ENCODE results near the gene MAPK11.

DNA sequence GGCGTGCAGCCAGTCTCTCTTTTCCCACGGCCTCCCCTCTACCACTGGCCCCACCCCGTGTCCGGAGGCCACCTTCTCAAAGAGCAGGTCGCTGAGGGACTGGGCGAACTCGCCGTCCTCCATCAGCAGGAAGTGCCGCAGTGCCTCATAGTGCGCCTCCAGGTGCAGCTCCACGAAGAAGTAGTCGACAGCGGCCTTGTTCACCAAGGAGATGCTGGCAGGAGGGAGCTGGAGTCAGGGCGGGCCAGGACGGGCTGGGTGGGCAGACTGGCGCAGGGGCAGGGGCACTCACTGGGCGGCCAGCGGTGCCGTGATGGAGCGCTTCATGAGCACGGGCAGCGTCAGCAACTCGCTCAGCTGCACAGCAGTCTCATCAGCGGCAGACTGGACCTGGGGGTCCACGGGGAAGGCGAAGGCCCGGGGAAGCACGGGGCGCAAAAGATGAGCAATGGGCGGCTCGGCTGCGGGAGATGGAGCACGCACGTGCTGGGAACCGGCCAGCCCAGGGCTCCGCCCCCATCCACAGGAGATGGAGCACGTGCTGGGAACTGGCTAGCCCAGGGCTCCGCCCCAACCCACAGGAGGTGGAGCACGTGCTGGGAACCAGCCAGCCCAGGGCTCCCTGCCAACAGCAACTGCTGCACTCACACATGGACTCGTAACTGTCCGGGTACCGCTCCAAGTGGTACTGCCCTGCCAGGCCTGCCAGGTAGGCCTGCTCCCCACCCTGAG, 51.0 kb downstream of the MAPK11 start:
- no peak for TF ChIP-seq CTCF (IDR thresholded peaks at IDR 0.05; ENCODE audit: borderline replicate concordance, extremely low read depth, low read length, poor library complexity, severe bottlenecking)
- no peak for TF ChIP-seq EZH2 (IDR thresholded peaks at IDR 0.05; ENCODE audit: borderline replicate concordance, low read depth, low read length, severe bottlenecking)

Measured in DND-41 (cell line).